ENCODE measurements around the gene RSRP1.

DNA sequence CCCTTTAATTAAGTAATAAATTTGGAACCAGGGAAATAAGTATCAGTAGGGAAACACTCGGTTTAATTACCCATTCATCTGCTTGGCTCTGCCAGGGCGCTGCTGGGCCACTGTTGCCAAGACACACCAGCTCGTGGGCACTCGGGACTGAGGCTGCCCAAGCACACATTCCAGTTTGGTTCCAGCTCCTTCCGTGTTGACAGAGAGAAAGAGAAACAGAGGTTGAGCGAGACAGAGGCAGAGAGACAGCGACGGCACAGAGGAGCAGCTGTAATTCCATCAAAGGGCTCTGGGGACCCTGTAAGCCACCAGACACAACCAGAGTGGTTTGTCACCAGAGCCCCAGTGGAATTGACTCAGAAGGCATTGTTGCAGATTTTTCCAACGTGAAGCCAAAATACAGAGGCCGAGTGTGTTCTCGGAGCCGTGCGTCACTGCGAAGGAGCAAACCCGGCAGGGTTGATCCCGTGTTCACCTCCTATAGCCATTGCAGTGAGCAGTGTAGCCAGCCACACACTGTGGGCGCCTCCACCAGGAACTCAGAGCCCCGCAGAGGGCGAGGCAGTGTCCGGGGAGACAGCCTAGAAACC, 48.5 kb downstream of the RSRP1 start:
- TF ChIP-seq EZH2 (IDR thresholded peaks at IDR 0.05; ENCODE audit: borderline replicate concordance, low read depth, low read length, severe bottlenecking): no peak
- no peak for TF ChIP-seq POLR2A (IDR thresholded peaks at IDR 0.05; ENCODE audit: low read depth, low read length)
- TF ChIP-seq, protein P1, sequence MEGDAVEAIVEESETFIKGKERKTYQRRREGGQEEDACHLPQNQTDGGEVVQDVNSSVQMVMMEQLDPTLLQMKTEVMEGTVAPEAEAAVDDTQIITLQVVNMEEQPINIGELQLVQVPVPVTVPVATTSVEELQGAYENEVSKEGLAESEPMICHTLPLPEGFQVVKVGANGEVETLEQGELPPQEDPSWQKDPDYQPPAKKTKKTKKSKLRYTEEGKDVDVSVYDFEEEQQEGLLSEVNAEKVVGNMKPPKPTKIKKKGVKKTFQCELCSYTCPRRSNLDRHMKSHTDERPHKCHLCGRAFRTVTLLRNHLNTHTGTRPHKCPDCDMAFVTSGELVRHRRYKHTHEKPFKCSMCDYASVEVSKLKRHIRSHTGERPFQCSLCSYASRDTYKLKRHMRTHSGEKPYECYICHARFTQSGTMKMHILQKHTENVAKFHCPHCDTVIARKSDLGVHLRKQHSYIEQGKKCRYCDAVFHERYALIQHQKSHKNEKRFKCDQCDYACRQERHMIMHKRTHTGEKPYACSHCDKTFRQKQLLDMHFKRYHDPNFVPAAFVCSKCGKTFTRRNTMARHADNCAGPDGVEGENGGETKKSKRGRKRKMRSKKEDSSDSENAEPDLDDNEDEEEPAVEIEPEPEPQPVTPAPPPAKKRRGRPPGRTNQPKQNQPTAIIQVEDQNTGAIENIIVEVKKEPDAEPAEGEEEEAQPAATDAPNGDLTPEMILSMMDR (IDR thresholded peaks at IDR 0.05; ENCODE audit: extremely low read depth in 1 of 2, insufficient read depth in 1 of 2, low read depth in 1 of 2, low read length in 2 of 2): no peak
- TF ChIP-seq POLR2AphosphoS5 (IDR thresholded peaks at IDR 0.05; ENCODE audit: insufficient read depth, low read depth, low read length): no peak
- TF ChIP-seq, protein P2, sequence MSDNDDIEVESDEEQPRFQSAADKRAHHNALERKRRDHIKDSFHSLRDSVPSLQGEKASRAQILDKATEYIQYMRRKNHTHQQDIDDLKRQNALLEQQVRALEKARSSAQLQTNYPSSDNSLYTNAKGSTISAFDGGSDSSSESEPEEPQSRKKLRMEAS (IDR thresholded peaks at IDR 0.05; ENCODE audit: insufficient read depth, insufficient read length): no peak

Measured in endothelial cell of umbilical vein (primary cell).